Mammary epithelial cell (primary cell): ENCODE data around the gene ANKS1B.

ENCODE experiments used
- EZH2 ChIP-seq: IDR thresholded peaks from 2 replicates; pipeline ENCODE4 v1.6.1; 2012; ENCODE audit warnings: low read length, inconsistent platforms, borderline replicate concordance
- TF ChIP-seq, protein P1 (sequence below), 2 donors: IDR thresholded peaks in 1 of 2; conservative IDR thresholded peaks in 1 of 2; 2 replicates each; pipeline ENCODE4 v1.5.1; 2011 to 2012; ENCODE audit warnings: inconsistent platforms in 2 of 2, low read length in 2 of 2, mild to moderate bottlenecking in 2 of 2, control low read depth in 1 of 2, low read depth in 1 of 2; ENCODE audit not compliant: insufficient read depth in 1 of 2; ENCODE audit errors: extremely low read depth in 1 of 2

- no peak for TF ChIP-seq EZH2
- TF ChIP-seq, protein P1, sequence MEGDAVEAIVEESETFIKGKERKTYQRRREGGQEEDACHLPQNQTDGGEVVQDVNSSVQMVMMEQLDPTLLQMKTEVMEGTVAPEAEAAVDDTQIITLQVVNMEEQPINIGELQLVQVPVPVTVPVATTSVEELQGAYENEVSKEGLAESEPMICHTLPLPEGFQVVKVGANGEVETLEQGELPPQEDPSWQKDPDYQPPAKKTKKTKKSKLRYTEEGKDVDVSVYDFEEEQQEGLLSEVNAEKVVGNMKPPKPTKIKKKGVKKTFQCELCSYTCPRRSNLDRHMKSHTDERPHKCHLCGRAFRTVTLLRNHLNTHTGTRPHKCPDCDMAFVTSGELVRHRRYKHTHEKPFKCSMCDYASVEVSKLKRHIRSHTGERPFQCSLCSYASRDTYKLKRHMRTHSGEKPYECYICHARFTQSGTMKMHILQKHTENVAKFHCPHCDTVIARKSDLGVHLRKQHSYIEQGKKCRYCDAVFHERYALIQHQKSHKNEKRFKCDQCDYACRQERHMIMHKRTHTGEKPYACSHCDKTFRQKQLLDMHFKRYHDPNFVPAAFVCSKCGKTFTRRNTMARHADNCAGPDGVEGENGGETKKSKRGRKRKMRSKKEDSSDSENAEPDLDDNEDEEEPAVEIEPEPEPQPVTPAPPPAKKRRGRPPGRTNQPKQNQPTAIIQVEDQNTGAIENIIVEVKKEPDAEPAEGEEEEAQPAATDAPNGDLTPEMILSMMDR (conservative IDR thresholded peaks at IDR 0.05 in 1 of 2, IDR thresholded peaks at IDR 0.05 in 1 of 2; ENCODE audit: extremely low read depth in 1 of 2, insufficient read depth in 1 of 2, low read depth in 1 of 2, low read length in 2 of 2): no peak
Measured at GRCh38 chr12:98754095-98754494, 1230.6 kb downstream of the ANKS1B start.
